GM04503 (cell line): ENCODE data around the gene LCNL1.
A peak's percentile ranks its signal among the peaks of the same experiment; 100 is the strongest.

Source experiments
- DNase-seq: peaks from one replicate; pipeline ENCODE4 v3.0.0-alpha.2; 2012; ENCODE audit warnings: low read depth

Gene LCNL1

GRCh38 chr9:136975644-136976043, 7.1 kb upstream of the LCNL1 start:
- DNase-seq = no peak

GRCh38 chr9:136977223-136977622, 5.6 kb upstream of the LCNL1 start, which contains the start of gene PTGDS:
Gene PTGDS (plus strand): TSS chr9:136977504. CDS start chr9:136977579, 75 bp downstream.
- DNase-seq = no peak

- no peak for DNase-seq
These were observed 5.1 kb upstream of the LCNL1 start for GRCh38 chr9:136977649-136978072.

GRCh38 chr9:136978073-136978864, 4.5 kb upstream of the LCNL1 start:
- no peak for DNase-seq

- no peak for DNase-seq
These were observed 3.8 kb upstream of the LCNL1 start for GRCh38 chr9:136978865-136979544.

GRCh38 chr9:136979769-136980587, 2.8 kb upstream of the LCNL1 start:
- no peak for DNase-seq

- no peak for DNase-seq
These were observed 1.9 kb upstream of the LCNL1 start for GRCh38 chr9:136980669-136981478.

GRCh38 chr9:136981588-136982231, 1.1 kb upstream of the LCNL1 start:
- no peak for DNase-seq

GRCh38 chr9:136983167-136983566, 374 bp downstream of the LCNL1 start:
- DNase-seq = no peak

GRCh38 chr9:136983656-136984314, 992 bp downstream of the LCNL1 start:
- DNase-seq = no peak

- no peak for DNase-seq
These were observed 1.8 kb downstream of the LCNL1 start for GRCh38 chr9:136984464-136985026.

GRCh38 chr9:136985027-136985602, 2.3 kb downstream of the LCNL1 start:
- DNase-seq = no peak

GRCh38 chr9:136985853-136986252, 3.1 kb downstream of the LCNL1 start:
- DNase-seq = no peak

GRCh38 chr9:136988872-136989271, 6.1 kb downstream of the LCNL1 start:
- no peak for DNase-seq

GRCh38 chr9:136990242-136990911, 7.6 kb downstream of the LCNL1 start:
- DNase-seq = no peak

GRCh38 chr9:136991993-136992818, 9.4 kb downstream of the LCNL1 start, which contains the start of gene PAXX:
Gene PAXX (plus strand): TSS chr9:136992422. CDS start chr9:136992444, 22 bp downstream.
- peak; percentile 23 for DNase-seq

GRCh38 chr9:136992819-136993369, 10.1 kb downstream of the LCNL1 start:
- DNase-seq = no peak
